GM12892 (cell line): ENCODE measurements around the gene CD207.

Experiments used
- POLR2A ChIP-seq: IDR thresholded peaks from 2 replicates; pipeline ENCODE4 v1.6.1; 2011; ENCODE audit warnings: low read depth, low read length, control low read depth
- POLR2AphosphoS5 ChIP-seq: IDR thresholded peaks from 2 replicates; pipeline ENCODE4 v1.6.1; 2011; ENCODE audit warnings: low read depth, low read length, control low read depth
- TAF1 ChIP-seq: IDR thresholded peaks from 2 replicates; pipeline ENCODE4 v1.6.1; 2011; ENCODE audit warnings: low read depth, mild to moderate bottlenecking, control low read depth, low read length, borderline replicate concordance

- TF ChIP-seq POLR2AphosphoS5 (no peak), POLR2A (no peak), TAF1 (no peak)
Observed at GRCh38 chr2:70861777-70862625, 26.4 kb upstream of the CD207 start.
